GM13976 (cell line): Measurements from ENCODE around the gene FBXO24.
"Not testable (repeated sequence)": the region's sequence is repeated elsewhere in the genome, so short reads cannot be mapped to it uniquely, and the experiment has no call there.

Experiments used
- DNase-seq: peaks from one replicate; pipeline ENCODE4 v3.0.0; 2012; ENCODE audit warnings: low spot score
- CTCF ChIP-seq: IDR thresholded peaks from 2 replicates; pipeline ENCODE4 v1.5.1; 2012; ENCODE audit warnings: borderline replicate concordance, mild to moderate bottlenecking; ENCODE audit not compliant: insufficient read depth; ENCODE audit errors: extremely low read depth, missing control alignments, control extremely low read depth
- in situ Hi-C: fragments of 300-500 bp; cut with MboI; formaldehyde crosslinking; loops from one replicate; pipeline ENCODE4 v1.12.0; 2022; ENCODE audit warnings: low sequenced_read_pairs, mixed read lengths, inconsistent platforms; ENCODE audit not compliant: unreplicated experiment

FBXO24 gene

DNA sequence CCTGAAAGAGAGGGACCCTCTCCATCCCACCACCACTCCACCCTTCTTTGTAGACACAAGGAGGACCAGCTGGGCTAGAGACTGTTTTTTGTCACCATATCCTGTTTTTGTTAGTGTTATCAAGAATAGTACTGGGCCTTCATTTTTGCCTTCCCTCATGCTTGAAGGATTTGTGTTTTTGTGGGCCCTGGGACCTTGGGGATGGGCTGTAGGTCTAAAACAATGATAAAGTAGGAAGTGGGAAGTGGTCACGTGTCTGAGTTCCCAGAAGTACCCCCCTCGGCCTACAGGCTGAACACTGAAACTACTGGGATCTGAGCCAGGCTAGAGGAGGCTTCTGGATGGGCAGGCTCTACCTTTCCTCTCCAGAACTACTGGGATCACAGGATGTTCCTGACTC is 38.3 kb upstream of the FBXO24 start:
- TF ChIP-seq CTCF: no peak

GRCh38 chr7:100548446-100548845 is 37.7 kb upstream of the FBXO24 start:
- DNase-seq, in situ Hi-C loops: not testable (repeated sequence)

More for the DNA sequence above, 38.3 kb upstream of the FBXO24 start:
- DNase-seq: no peak
- in situ Hi-C loops: no loop called here

- in situ Hi-C loops: loop anchor here (25.0 kb wide), 1 partner anchor 90 kb away; the partner anchor contains the start of gene SPACDR
- no peak for DNase-seq
- TF ChIP-seq CTCF: no peak
Observed at GRCh38 chr7:100552532-100552931, 33.6 kb upstream of the FBXO24 start.

- no peak for TF ChIP-seq CTCF
- in situ Hi-C loops: loop anchor here (25.0 kb wide), 1 partner anchor 91 kb away; the partner anchor contains the start of gene SPACDR
- no peak for DNase-seq
Observed at GRCh38 chr7:100553032-100553431, 33.1 kb upstream of the FBXO24 start.

- no peak for TF ChIP-seq CTCF
- DNase-seq: no peak
- in situ Hi-C loops: loop anchor here (25.0 kb wide), 1 partner anchor 93 kb away; the partner anchor contains the start of gene SPACDR
Observed at GRCh38 chr7:100555701-100556100, 30.4 kb upstream of the FBXO24 start.

GRCh38 chr7:100556541-100556940 is 29.6 kb upstream of the FBXO24 start:
- in situ Hi-C loops: loop anchor here (25.0 kb wide), 1 partner anchor 94 kb away; the partner anchor contains the start of gene SPACDR
- no peak for TF ChIP-seq CTCF
- no peak for DNase-seq

DNA sequence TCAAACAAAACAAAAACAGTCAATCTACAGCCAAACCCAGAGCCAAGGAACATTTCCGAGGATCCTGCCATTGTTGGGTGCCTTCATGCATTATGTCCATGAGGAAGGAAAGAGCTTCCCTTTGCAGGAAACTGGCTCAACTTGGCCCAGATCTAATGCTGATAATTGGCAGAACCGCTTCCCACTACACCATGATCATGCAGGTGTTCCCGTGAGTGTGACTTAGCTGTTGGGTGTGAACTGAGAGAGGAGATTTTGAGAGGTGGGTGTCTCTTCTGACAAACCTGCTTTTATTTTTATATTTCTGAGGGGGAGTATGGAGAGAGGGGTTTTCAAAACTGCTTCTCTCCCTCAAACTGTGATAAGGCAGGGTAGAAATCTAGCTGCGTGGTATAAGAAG is 27.0 kb upstream of the FBXO24 start:
- DNase-seq: no peak
- in situ Hi-C loops: loop anchor here (25.0 kb wide), 1 partner anchor 97 kb away; the partner anchor contains the start of gene SPACDR
- TF ChIP-seq CTCF: no peak
